Measurements from ENCODE around the gene C22orf23. TPM values are rescaled to one million over a fixed set of nuclear protein-coding genes. Genes with fewer than 3 reads are reported as not detected.

C22orf23 gene
- total and polyA plus RNA-seq, 9 of the 15 experiments (the other 6 are each of a cell fraction or from before 2014, with no cell fraction given) = 0.25 to 1.0 (median 0.53) TPM

- FAIRE-seq = no peak
- H3K4me1 ChIP-seq (replicated peaks in 1 of 2; ENCODE audit: control insufficient read depth in 2 of 2, insufficient read depth in 2 of 2, low read length in 2 of 2) = peaks cover 0 to 16% of the 10 kb centered on the region in 2 experiments; a peak in 3 of 5 replicates
- no peak overlapping the region for H3K27ac ChIP-seq (ENCODE audit: extremely low read depth, low read depth, low read length)
- no TSS peak for BruUV-seq (replicated peaks)
- no CpG with 5 or more reads among the region's 4 CpGs for WGBS (ENCODE audit: insufficient coverage, low coverage, missing lambda C conversion rate)
- intact Hi-C loops (cut with micrococcal nuclease) = no loop called here
- no peaks in the 10 kb centered on the region for H3K36me3 ChIP-seq (ENCODE audit: control insufficient read depth, insufficient read depth, low read length)
- H3K4me3 ChIP-seq = no peak overlapping the region
- ChIA-PET CTCF (ENCODE audit: low intra/inter-chr PET ratio) (no interaction called here), POLR2A (interaction anchor here (0.6 kb wide), 1 partner anchor 282 kb away, joined by 3 read pairs; no protein-coding TSS in a partner anchor)
- no peak overlapping the region for H2AFZ ChIP-seq (ENCODE audit: low read depth, low read length)
- DNase-seq (ENCODE audit: extremely low read depth in 1 of 4, low spot score in 3 of 4) = no peak
- in situ Hi-C loops (cut with MboI) = no loop called here
- H3K27me3 ChIP-seq (ENCODE audit: control insufficient read depth in 2 of 2, insufficient read depth in 2 of 2, low read length in 2 of 2) = no peaks in the 10 kb centered on the region; a peak in 1 of 5 replicates
- no peak overlapping the region for H3K9ac ChIP-seq (ENCODE audit: insufficient read depth in 1 of 2, low read depth in 2 of 2, low read length in 2 of 2)
- no peak overlapping the region for H3K4me2 ChIP-seq (ENCODE audit: insufficient read depth, low read length)
- ATAC-seq = no peak
- no peaks in the 10 kb centered on the region for H3K9me1 ChIP-seq (ENCODE audit: control insufficient read depth, insufficient read depth, low read length)
- H4K20me1 ChIP-seq (replicated peaks; ENCODE audit: control insufficient read depth, insufficient read depth, low read length) = no peaks in the 10 kb centered on the region
- H3K9me3 ChIP-seq (replicated peaks; ENCODE audit: control insufficient read depth, insufficient read depth, low read depth, low read length) = no peaks in the 10 kb centered on the region
- H3K79me2 ChIP-seq (ENCODE audit: control insufficient read depth, insufficient read depth, low read length) = no peaks in the 10 kb centered on the region
- TF ChIP-seq POLR2B (IDR thresholded peaks at IDR 0.05; ENCODE audit: low read depth, partially characterized antibody) = no peak
- no peak for TF ChIP-seq PTTG1 (tag; IDR thresholded peaks at IDR 0.05; ENCODE audit: low read depth)
- TF ChIP-seq ZNF518B (CRISPR knock-in tag; IDR thresholded peaks at IDR 0.05) = no peak
- TF ChIP-seq ZNF668 (CRISPR knock-in tag; IDR thresholded peaks at IDR 0.05) = no peak
- TF ChIP-seq, protein P1, sequence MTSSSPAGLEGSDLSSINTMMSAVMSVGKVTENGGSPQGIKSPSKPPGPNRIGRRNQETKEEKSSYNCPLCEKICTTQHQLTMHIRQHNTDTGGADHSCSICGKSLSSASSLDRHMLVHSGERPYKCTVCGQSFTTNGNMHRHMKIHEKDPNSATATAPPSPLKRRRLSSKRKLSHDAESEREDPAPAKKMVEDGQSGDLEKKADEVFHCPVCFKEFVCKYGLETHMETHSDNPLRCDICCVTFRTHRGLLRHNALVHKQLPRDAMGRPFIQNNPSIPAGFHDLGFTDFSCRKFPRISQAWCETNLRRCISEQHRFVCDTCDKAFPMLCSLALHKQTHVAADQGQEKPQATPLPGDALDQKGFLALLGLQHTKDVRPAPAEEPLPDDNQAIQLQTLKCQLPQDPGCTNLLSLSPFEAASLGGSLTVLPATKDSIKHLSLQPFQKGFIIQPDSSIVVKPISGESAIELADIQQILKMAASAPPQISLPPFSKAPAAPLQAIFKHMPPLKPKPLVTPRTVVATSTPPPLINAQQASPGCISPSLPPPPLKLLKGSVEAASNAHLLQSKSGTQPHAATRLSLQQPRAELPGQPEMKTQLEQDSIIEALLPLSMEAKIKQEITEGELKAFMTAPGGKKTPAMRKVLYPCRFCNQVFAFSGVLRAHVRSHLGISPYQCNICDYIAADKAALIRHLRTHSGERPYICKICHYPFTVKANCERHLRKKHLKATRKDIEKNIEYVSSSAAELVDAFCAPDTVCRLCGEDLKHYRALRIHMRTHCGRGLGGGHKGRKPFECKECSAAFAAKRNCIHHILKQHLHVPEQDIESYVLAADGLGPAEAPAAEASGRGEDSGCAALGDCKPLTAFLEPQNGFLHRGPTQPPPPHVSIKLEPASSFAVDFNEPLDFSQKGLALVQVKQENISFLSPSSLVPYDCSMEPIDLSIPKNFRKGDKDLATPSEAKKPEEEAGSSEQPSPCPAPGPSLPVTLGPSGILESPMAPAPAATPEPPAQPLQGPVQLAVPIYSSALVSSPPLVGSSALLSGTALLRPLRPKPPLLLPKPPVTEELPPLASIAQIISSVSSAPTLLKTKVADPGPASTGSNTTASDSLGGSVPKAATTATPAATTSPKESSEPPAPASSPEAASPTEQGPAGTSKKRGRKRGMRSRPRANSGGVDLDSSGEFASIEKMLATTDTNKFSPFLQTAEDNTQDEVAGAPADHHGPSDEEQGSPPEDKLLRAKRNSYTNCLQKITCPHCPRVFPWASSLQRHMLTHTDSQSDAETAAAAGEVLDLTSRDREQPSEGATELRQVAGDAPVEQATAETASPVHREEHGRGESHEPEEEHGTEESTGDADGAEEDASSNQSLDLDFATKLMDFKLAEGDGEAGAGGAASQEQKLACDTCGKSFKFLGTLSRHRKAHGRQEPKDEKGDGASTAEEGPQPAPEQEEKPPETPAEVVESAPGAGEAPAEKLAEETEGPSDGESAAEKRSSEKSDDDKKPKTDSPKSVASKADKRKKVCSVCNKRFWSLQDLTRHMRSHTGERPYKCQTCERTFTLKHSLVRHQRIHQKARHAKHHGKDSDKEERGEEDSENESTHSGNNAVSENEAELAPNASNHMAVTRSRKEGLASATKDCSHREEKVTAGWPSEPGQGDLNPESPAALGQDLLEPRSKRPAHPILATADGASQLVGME (CRISPR knock-in tag; IDR thresholded peaks at IDR 0.05) = no peak
- no peak for TF ChIP-seq HSF4 (CRISPR knock-in tag; IDR thresholded peaks at IDR 0.05; ENCODE audit: borderline replicate concordance)
- no peak for TF ChIP-seq MBD2 (IDR thresholded peaks at IDR 0.05; ENCODE audit: borderline replicate concordance, low read depth)
- no peak for TF ChIP-seq KLF16 (IDR thresholded peaks at IDR 0.05)
- TF ChIP-seq, protein P2, sequence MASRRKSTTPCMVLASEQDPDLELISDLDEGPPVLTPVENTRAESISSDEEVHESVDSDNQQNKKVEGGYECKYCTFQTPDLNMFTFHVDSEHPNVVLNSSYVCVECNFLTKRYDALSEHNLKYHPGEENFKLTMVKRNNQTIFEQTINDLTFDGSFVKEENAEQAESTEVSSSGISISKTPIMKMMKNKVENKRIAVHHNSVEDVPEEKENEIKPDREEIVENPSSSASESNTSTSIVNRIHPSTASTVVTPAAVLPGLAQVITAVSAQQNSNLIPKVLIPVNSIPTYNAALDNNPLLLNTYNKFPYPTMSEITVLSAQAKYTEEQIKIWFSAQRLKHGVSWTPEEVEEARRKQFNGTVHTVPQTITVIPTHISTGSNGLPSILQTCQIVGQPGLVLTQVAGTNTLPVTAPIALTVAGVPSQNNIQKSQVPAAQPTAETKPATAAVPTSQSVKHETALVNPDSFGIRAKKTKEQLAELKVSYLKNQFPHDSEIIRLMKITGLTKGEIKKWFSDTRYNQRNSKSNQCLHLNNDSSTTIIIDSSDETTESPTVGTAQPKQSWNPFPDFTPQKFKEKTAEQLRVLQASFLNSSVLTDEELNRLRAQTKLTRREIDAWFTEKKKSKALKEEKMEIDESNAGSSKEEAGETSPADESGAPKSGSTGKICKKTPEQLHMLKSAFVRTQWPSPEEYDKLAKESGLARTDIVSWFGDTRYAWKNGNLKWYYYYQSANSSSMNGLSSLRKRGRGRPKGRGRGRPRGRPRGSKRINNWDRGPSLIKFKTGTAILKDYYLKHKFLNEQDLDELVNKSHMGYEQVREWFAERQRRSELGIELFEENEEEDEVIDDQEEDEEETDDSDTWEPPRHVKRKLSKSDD (conservative IDR thresholded peaks at IDR 0.05; ENCODE audit: low read length) = no peak
- TF ChIP-seq SPI1 (IDR thresholded peaks at IDR 0.05; ENCODE audit: borderline replicate concordance, low read depth, low read length) = no peak
Measured at GRCh38 chr22:37996079-37996478, 42.7 kb upstream of the C22orf23 start.

Data from K562 (cell line).